Loucy (cell line): Measurements from ENCODE around the gene LTBP1.

Experiments used
- H2AFZ ChIP-seq: fragments of 200-600 bp; sonication (generic); 2 replicates; pipeline ENCODE4 v1.6.0; 2016; ENCODE audit warnings: antibody characterized with exemption, mild to moderate bottlenecking, low read length, moderate library complexity
- H3F3A ChIP-seq: fragments of 200-600 bp; 2 replicates; pipeline ENCODE4 v1.6.0; 2016; ENCODE audit warnings: antibody characterized with exemption, low read depth, mild to moderate bottlenecking
- H3K27me3 ChIP-seq: fragments of 200-600 bp; sonication (generic); 2 replicates; pipeline ENCODE4 v1.6.1; 2014; ENCODE audit warnings: low read length, mild to moderate bottlenecking; ENCODE audit not compliant: insufficient read depth, poor library complexity, severe bottlenecking
- H3K36me3 ChIP-seq: fragments of 200-600 bp; sonication (generic); 2 replicates; pipeline ENCODE4 v1.6.1; 2016; ENCODE audit warnings: low read length; ENCODE audit not compliant: insufficient read depth
- H3K4me1 ChIP-seq: fragments of 200-600 bp; sonication (generic); 2 replicates; pipeline ENCODE4 v1.5.1; 2014; ENCODE audit warnings: low read length, mild to moderate bottlenecking; ENCODE audit not compliant: insufficient read depth, poor library complexity, severe bottlenecking
- H3K4me2 ChIP-seq: fragments of 200-600 bp; sonication (generic); 2 replicates; pipeline ENCODE4 v1.6.0; 2014; ENCODE audit warnings: antibody characterized with exemption, low read length, low read depth, mild to moderate bottlenecking; ENCODE audit not compliant: poor library complexity, severe bottlenecking
- H3K4me3 ChIP-seq: fragments of 200-600 bp; sonication (generic); 2 replicates; pipeline ENCODE4 v1.5.1; 2014; ENCODE audit warnings: low read length, mild to moderate bottlenecking, mixed read lengths; ENCODE audit not compliant: poor library complexity, severe bottlenecking
- H3K79me2 ChIP-seq: fragments of 200-600 bp; sonication (generic); 2 replicates; pipeline ENCODE4 v1.6.1; 2014; ENCODE audit warnings: low read length; ENCODE audit not compliant: insufficient read depth
- H3K9ac ChIP-seq: fragments of 200-600 bp; sonication (generic); 2 replicates; pipeline ENCODE4 v1.6.0; 2014; ENCODE audit warnings: mild to moderate bottlenecking, low read depth, low read length, moderate library complexity; ENCODE audit not compliant: poor library complexity, severe bottlenecking
- H3K9me2 ChIP-seq: fragments of 200-600 bp; sonication (generic); replicated peaks from 2 replicates; pipeline ENCODE4 v1.6.1; 2016; ENCODE audit warnings: low read depth, low read length, mixed read lengths
- H3K9me3 ChIP-seq: fragments of 200-600 bp; sonication (generic); 2 replicates; pipeline ENCODE4 v1.6.1; 2014; ENCODE audit warnings: mild to moderate bottlenecking, antibody characterized with exemption, low read length, low read depth; ENCODE audit not compliant: insufficient read depth
- H4K20me1 ChIP-seq: fragments of 200-600 bp; sonication (generic); 2 replicates; pipeline ENCODE4 v1.6.0; 2014; ENCODE audit warnings: antibody characterized with exemption, low read length, mild to moderate bottlenecking; ENCODE audit not compliant: insufficient read depth, poor library complexity, severe bottlenecking
- CTCF ChIP-seq: fragments of 200-600 bp; sonication (generic); conservative IDR thresholded peaks from 2 replicates; pipeline ENCODE4 v1.5.1; 2014; ENCODE audit warnings: mild to moderate bottlenecking, antibody characterized with exemption, low read length
- EZH2phosphoT487 ChIP-seq: fragments of 200-600 bp; IDR thresholded peaks from 2 replicates; pipeline ENCODE4 v1.6.1; 2018; ENCODE audit warnings: antibody characterized with exemption, mild to moderate bottlenecking, moderate library complexity, borderline replicate concordance

The LTBP1 gene

GRCh38 chr2:32931519-32931918 lies 15.2 kb upstream of the LTBP1 start:
- no peak overlapping the region for H3K4me2 ChIP-seq
- no peaks in the 10 kb centered on the region for H3F3A ChIP-seq
- no peaks in the 10 kb centered on the region for H4K20me1 ChIP-seq
- H3K9me2 ChIP-seq: no peaks in the 10 kb centered on the region
- no peaks in the 10 kb centered on the region for H3K36me3 ChIP-seq
- no peaks in the 10 kb centered on the region for H3K79me2 ChIP-seq
- TF ChIP-seq CTCF: no peak
- no peak for TF ChIP-seq EZH2phosphoT487
- H2AFZ ChIP-seq: no peak overlapping the region
- H3K4me1 ChIP-seq: no peaks in the 10 kb centered on the region
- H3K9ac ChIP-seq: no peak overlapping the region
- no peaks in the 10 kb centered on the region for H3K9me3 ChIP-seq
- H3K27me3 ChIP-seq: no peaks in the 10 kb centered on the region
- no peak overlapping the region for H3K4me3 ChIP-seq

GRCh38 chr2:32931945-32932709 lies 14.6 kb upstream of the LTBP1 start:
- TF ChIP-seq EZH2phosphoT487 (no peak), CTCF (no peak)
- H2AFZ ChIP-seq: no peak overlapping the region
- no peaks in the 10 kb centered on the region for H3K9me2 ChIP-seq
- H3K36me3 ChIP-seq: no peaks in the 10 kb centered on the region
- no peak overlapping the region for H3K9ac ChIP-seq
- no peaks in the 10 kb centered on the region for H3K27me3 ChIP-seq
- no peak overlapping the region for H3K4me3 ChIP-seq
- no peak overlapping the region for H3K4me2 ChIP-seq
- H4K20me1 ChIP-seq: no peaks in the 10 kb centered on the region
- H3K79me2 ChIP-seq: no peaks in the 10 kb centered on the region
- H3F3A ChIP-seq: no peaks in the 10 kb centered on the region
- H3K9me3 ChIP-seq: no peaks in the 10 kb centered on the region
- H3K4me1 ChIP-seq: no peaks in the 10 kb centered on the region

- Histone ChIP-seq H3K9ac (no peak overlapping the region), H2AFZ (no peak overlapping the region), H3K79me2 (no peaks in the 10 kb centered on the region), H3K9me2 (no peaks in the 10 kb centered on the region), H3K4me3 (no peak overlapping the region), H4K20me1 (no peaks in the 10 kb centered on the region), H3K4me2 (no peak overlapping the region), H3K4me1 (no peaks in the 10 kb centered on the region), H3K9me3 (no peaks in the 10 kb centered on the region), H3F3A (no peaks in the 10 kb centered on the region), H3K27me3 (no peaks in the 10 kb centered on the region), H3K36me3 (no peaks in the 10 kb centered on the region)
- TF ChIP-seq EZH2phosphoT487 (no peak), CTCF (no peak)
Observed at GRCh38 chr2:32932825-32933755, 13.7 kb upstream of the LTBP1 start.
